HG02840 (cell line): ENCODE data around the gene PTMA.
"Not testable (repeated sequence)": the region's sequence is repeated elsewhere in the genome, so short reads cannot be mapped to it uniquely, and the experiment has no call there.

Source experiments
- ATAC-seq: cut with Tn5 transposase; IDR thresholded peaks from one replicate; pipeline ENCODE4 v1.9.1; 2021; ENCODE audit warnings: mild to moderate bottlenecking, moderate library complexity, moderate number of reproducible peaks; ENCODE audit not compliant: unreplicated experiment, low FRiP score

The PTMA gene, protein sequence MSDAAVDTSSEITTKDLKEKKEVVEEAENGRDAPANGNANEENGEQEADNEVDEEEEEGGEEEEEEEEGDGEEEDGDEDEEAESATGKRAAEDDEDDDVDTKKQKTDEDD

DNA sequence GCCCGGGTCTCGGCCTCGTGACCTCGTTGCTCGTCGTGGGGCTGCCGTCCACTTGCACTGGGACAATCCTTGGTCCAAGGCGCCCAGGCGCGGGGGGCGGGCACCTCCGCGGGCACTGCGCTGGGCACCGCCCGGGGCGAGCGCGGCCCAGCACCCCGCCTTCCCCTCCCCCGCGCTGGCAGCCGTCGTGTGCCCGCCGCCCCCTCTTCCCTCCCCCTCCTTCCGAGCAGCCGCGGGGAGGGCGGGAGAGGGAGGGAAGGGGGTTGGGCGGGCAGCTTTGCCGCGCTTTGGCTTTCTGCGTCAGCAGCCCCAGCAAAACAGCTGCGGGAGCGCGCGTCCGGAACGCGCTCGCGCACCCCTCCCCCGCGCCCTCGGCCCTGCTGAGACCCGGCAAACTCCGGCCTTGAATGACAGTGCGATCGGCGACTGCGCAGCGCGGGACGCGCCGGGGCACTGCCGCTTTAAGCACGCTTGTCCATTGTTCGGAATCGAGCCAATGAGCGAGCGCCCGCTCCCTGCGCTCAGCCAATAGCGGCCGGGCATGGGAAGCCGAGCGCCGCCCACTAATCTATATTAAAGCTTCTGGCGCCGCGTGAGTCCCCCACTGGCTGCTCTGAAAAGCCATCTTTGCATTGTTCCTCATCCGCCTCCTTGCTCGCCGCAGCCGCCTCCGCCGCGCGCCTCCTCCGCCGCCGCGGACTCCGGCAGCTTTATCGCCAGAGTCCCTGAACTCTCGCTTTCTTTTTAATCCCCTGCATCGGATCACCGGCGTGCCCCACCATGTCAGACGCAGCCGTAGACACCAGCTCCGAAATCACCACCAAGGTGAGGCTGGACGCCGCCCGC lies at the start of gene PTMA:
TSS of gene PTMA (plus strand) at position 599 of the 846 bp plus-strand sequence. CDS start at position 781, 182 bp downstream.
- ATAC-seq: peak; percentile 53

DNA sequence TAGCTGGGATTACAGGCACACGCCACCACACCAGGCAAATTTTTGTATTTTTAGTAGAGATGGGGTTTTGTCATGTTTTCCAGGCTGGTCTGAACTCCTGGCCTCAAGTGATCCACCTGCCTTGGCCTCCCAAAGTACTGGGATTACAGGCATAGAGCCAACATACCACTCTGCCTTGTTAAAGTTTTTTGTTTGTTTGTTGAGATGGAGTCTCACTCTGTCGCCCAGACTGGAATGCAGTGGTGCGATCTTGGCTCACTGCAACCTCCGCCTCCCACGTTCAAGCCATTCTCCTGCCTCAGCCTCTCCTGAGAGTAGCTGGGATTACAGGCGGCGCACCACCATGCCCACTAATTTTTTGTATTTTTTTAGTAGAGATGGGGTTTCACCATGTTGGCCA lies 48.3 kb upstream of the PTMA start:
- ATAC-seq: not testable (repeated sequence)

DNA sequence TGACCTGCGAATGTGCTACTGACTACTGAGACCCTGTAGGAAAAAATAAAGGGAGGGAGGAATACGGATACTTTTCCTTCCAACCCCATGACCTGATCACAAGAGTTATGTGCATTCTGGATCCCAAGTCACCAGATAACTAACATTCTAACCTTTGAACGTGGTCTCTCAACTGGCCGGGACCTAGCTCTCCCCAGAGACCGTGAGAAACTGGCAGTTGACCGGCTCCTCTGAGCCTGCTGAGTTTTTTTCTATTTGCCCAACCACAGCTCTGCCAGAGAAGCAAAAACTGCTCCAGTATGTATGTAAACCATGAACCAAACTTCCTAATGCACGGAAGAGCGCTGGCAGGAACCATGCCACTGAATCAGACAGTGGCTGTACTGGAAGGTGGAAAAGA lies 47.5 kb upstream of the PTMA start:
- no peak for ATAC-seq

DNA sequence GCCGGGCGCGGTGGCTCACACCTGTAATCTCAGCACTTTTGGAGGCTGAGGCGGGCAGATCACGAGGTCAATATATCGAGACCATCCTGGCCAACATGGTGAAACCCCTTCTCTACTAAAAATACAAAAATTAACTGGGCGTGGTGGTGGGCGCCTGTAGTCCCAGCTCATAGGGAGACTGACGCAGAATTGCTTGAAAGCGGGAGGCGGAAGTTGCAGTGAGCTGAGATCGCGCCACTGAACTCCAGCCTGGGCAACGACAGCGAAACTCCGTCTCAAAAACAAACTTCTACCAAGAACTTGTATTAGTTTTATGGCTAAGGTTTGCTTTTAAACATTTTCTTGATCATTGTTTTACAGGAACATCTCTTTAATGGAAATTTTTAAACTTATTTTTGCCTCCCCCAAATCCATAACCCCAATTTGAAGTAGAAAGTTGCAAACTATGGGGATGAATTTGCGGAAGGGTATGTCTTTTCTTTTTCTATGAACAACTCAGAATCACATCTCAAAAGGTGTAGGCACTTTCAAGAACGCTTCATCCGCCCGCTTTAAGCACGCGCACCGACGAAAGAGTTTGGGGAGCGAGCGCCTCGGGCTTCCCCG lies 46.8 kb upstream of the PTMA start:
- no peak for ATAC-seq

DNA sequence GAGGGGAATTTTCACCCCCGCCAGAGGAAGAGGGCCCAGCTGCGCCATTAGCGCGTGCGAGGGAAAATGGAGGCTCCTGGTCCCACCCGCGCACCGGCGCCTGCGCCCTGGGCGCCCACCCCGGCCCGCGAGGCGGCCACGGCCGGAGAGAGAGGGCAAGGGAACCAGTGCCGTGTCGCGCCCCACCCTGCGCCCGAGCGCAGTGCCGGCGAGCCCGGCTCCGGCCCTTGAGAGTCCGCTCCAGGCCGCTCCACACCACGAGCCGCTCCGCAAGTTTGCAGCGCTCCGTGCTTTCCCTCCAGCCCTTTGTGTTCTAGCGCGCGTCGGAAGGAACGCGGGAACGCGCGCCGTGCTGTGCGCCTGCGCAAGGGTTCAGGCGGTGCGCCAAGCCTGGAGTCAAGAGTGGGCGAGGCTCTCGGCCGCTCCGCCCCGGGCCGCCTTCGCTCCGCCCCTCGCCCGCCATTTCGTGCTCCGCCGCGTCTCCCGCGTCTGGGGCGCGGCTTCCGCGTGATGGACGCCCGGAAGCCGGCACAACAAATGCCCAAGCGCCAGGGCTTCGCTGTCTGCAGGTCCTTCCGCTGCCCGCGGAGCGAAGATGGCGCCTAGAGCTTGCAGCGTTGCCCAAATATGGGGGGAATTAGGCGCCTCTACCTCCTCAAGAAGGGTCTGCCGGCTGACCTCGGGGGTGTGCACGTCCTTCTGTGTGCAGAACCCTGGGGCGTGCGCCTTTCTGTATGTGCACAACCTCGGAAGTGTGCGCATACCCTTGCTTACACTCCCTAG lies 46.1 kb upstream of the PTMA start:
- peak; percentile 77 for ATAC-seq

DNA sequence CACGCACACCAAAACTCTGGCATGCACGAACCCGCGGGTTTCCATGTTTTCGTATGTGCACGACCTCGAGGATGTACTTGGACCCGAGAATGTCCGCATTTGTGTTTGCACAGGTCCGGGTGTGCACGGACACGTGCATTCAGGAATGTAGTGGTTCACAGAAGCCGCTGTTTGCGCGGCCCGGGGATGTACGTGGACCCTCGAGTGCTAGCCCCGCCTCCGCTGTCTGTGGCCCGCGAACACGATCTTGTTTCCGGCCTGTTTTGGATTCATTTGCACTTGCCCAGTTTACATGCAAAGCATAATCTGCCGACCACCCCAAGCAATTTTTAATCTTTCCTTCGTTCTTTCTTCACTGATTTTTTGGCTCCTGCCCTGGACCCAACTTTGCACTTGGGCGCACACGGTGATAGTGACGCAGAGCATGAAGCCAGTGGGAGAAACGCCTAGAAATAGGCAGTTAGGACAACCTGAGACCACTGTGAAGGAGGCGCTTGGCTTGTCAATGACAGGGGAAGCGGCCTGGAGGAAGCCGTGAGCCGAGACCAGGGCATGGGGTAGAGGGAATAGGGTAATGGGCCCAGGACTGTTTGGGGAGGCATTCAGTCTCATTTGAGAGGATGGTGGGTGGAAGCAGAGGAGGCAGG lies 45.4 kb upstream of the PTMA start:
- ATAC-seq: no peak

DNA sequence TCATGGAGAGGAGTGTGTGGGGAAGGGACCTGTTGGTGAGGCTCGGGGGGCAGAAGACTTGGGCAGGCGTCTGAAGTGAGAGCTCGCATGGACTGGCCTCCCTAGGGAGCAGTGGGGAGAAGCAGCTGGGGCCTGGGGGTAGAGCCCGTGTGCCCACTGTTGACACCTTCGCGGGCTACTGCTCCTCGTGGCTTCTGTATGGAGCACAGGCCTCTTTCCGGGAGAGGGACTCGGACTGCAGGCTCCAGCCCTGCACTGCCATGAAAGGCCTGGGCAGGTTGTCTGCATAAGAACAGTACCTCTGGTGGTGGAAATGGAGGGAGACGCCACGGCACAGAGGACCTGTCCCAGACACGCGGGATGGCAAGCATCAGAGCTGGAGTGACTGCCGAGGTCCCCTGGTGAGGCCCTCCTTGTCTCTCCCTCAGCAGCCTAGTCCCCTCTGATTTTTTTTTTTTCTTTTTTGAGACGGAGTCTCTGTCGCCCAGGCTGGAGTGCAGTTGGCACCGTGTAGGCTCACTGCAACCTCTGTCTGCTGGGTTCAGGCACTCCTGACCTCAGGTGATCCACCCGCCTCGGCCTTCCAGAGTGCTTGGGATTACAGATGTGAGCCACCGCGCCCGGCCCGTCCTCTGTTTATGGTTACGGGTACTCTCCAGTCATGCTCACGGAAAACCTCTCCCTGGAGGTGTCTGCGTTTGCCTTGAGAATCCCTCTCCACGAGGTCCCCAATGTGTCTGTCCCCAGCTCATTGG lies 44.7 kb upstream of the PTMA start:
- no peak for ATAC-seq

DNA sequence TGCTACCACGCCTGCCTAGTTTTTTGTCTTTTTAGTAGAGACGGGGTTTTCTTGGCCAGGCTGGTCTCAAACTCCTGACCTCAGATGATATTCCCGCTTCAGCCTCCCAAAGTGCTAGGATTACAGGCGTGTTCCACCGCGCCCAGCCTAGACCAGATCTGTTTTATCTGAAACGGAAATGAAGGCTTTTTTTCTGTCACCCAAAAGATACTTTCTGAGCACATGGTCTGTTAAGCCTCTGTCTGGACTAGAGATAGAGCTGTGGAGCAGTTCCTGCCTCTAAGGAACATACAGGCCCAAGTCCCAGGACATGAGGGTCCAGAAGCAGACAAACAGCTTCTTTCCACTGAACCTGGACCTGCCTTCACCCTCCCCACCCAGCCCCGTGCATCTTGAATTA lies 43.6 kb upstream of the PTMA start:
- no peak for ATAC-seq

DNA sequence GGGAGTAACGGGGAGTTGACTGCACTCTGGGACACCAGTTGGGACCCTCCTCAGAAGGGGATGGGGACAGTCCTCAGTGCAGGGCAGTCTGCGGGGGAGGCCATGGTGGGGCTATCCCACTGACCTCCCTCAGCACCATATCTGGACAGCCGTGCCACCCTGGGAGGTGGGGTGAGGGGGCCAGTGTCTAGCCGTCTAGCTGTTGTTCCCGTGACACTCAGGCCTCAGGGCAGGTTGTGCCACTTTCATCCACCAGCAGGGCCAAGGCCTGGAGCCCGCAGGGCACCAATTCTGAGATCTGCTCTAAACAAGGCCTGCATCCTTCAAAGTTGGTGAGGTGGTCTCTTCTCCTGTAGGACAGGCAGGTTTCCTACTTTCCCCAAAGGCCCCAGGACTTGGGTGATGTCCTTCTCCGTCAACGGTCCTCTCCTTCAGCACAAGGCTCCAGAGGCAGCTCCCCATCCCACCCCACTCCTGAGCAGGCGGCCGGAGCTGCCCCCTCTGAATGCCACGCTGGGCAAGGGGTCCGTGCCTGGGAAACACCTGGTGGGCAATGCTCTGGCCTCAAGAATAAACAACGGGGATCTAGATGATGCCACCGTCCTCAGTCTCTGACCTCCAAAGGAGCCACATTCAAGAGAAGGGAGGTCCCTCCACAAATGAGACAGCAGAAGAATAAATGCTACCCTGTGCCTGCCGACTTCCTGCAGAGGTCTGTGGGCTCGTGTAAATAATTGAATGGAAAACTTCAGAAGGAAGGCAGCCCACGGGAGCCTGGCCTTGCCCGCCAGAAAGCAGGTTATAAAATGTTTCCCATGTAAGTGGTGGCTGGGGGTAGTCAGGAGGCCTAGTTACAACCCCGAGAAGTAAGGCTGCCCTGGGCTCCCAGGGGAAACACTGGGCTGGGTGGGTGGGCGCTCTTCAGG lies 42.8 kb upstream of the PTMA start:
- ATAC-seq: no peak

DNA sequence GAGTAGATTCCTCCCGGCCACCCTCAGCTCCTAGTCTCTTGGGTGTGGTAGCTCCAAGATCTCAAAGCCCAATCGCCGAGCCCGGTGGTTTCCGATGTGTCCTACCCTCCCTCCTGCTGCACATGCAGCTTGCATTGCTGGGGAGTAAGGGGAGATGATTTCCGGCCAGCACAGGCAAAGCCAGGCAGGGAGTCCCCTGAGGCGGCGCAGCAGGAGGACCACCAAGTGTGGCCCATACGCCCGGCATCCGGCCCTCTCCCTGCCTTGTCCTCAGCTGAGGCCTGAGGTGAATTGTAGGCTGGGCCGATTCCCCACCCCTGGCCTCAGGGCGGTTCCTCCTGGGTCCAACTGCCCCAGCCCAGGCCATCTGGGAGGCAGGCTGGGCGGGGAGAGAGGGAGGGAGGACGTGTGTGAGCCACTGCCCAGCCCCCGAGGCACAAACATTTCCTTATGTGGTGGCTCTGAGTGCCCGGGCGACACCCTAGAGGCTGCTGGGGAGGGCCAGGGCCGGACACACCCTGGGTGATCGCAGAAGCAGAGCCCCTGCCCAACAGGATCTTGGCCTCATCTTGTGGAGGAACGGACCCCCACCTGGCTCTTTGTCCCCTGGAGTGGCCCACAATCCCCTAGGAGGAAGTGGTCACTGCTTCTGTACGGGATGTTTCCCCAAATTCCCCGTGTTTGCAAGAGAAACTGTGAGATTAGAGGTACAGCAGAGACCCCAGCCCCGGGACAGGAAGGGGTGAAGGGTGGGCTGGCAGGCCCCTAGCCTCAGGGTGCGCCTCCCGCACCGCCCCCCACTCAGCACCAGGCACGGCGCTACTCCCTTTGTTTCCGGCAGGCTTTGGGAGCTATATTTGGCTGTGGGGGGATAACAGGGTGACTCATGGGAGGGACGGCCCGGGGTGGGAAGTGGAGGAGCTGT lies 41.9 kb upstream of the PTMA start:
- no peak for ATAC-seq

DNA sequence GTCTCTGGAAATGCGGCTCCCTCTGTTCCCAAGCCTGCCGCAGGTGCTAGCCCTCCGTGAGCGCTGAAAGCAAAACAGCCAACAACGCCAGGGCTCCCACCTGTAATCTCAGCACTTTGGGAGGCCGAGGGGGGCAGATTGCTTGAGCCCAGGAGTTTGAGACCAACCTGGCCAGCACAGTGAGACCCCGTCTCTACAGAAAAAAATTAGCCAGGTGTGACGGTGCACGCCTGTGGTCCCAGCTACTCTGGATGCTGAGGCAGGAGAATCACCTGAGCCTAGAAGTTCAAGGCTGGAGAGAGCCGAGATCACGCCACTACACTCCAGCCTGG lies 41.3 kb upstream of the PTMA start:
- no peak for ATAC-seq

DNA sequence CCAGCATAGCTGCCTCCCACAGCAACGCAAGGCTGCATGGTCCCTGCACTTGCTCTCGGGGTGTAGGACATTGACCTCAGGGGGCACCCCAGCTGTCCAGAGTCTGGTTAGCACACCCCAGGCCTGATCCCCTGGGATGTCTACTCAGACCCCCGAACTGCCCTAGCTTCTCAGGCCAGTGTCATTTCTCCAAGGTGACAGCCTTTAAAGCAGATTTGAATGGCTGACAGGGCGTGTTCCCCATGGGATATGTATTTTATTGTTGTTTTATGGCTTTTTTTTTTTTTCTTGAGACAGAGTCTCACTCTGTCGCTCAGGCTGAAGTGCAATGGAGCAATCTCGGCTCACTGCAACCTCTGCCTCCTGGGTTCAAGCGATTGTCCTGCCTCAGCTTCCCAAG lies 40.8 kb upstream of the PTMA start:
- ATAC-seq: no peak

DNA sequence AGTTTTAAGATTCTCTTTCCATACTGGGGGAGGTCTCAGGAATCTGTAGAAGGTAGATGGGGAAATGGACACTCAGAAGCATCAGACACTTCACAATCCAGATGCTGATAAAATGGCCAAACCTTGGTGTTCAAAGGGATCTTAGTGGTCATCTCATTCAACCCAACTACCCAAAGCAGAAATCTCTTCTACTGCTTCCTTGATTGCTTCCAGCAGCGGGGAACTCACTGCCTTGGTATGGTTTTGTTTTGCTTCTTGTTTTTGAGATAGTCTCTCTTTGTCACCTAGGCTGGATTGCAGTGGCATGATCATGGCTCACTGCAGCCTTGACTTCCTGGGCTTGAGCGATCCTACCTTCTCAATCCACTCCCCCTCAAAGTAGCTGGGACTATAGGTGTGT lies 39.3 kb upstream of the PTMA start:
- no peak for ATAC-seq

DNA sequence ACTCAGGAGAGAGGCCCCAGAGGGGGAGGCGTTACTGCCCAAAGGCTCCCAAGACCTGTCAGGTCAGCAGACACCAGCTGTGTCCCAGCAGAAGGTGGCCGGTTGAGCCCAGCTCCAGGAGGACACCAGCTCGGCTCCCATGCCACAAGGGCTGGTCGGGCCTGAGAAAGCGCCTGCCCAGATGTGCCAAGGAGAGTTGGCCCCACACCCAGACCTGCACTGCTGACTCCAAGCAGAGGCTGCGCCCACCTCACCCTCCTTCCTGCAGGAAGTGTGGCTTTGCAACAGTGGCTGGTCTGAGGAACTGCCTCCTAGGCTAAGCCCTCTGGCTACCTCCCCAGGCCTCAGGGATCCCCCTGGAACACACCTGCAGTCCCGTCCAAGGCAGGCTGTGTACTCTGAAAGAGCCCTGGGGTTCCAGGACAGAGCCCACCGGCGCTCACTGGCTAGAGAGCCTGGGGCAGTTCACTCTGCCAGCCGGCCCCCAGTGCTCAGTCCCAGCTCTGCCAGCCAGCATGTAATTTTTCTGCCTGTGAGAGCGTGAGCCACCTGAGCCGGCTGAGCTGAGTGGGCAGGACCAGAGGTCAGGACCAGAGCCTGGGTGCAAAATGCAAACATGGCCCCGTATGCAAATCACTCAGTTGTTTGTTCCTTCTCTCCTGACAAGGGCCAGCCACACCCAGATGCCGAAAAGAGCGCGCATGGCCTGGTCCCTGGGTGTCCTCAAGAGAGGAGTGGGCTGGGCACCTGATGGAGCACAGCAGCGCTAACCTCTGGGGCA lies 36.9 kb upstream of the PTMA start:
- ATAC-seq: peak; percentile 39

DNA sequence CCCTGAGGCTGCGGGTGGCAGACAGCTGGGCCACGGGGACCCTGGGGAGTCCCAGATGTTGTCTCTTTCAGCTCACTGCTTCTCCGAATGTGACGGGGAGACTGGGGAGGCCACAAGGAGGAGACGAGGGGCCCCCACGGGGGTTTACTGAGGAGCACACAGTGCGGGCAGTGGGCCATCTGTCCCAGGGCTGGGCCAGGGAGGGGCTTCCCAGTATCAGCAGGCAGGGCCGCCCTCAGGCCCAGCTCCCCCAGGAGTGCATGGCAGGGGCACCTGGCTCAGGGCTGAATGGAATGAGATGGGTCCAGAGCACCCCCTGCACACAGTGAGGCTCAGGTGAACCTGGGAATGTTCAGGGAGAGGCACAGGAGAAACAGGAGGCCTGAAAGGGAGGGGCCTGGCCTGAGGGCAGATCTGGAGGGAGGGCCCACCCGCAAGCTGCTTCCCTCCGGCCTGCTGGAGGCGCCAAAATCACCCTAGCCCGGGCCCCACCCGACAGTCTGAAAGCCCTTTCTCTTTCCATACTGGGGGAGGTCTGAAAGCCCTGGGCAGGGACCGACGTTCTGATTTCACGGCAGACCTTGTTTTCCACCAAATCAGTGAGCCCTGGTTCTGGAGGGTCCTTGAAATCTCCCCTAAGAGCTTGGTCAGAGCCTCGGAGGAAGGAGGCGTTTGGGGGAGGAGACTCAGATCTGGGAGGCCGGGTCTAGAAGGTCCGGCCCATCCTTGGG lies 35.5 kb upstream of the PTMA start:
- ATAC-seq: peak; percentile 54

DNA sequence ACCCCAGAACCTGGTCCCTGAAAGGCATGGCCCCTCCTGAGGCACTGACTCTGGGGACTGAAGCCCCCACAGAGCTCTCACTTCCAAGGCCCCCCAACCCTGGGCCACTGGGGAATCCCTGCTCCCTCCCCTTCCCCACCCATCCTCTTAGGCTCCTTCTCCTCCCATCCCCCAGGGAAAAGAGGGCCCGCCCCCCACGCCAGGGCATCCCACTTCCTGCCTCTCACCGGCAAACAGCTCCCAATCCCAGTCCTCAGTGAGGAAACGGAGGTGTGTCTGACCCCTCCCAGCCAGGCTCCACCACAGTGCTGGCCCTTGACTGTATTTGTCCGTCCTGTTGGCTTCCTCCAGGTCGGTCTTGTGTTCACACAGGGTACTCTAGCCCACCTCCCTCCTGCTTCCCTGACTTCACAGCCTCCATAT lies 35.0 kb upstream of the PTMA start:
- ATAC-seq: no peak
